ENCODE data around the gene GNAQ.
"Not testable (repeated sequence)": the region's sequence is repeated elsewhere in the genome, so short reads cannot be mapped to it uniquely, and the experiment has no call there.

Gene GNAQ

DNA sequence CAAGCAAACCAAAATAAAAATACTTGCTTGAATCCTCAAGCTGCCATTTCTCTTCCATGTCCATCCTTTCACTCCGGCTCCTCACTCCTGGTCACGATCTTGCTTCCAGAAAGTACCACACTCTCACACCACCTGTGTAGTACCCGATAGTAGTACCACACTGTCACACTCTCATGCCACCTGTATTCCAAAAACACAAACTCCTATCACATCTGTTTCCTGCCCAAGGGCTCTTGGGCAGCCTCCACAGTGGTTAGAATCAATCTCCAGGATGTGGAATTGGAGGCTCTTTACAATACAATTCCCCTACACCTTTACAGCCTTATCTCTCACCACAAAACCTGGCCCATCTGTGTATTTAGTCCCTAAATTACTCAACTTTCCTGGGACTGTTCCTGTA is 130.6 kb downstream of the GNAQ start:
- no peak for DNase-seq (ENCODE audit: low spot score)

DNA sequence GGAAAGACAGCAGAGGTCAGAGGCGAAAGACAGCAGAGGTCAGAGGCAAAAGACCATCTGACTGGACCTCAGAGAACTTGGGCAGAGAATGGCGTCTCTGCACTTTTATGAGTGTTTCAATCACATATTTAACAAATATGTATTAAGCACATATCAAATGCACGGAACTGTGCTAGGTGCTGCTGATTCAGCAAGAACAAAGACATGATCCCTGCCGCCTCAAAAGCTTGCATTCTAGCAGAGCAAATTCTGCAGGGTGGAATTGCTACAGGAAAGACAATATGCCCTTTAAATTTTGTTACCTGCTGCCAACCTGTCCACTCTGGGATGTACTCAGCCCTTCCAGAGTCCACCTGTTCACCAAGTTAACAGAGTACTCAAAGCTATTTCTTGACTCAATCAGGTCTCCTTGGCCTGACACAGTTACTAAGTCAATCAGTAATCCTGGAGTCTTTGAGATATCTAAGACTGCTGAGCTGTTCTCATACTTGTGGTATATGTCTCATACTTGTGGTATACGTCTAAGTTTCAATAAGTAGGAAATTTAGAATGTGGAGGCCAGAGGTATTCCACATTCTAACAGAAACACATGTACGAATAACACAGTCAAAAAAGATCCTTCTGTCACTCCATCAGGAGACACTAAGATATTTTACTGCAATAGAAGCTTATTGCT is 131.8 kb downstream of the GNAQ start:
- DNase-seq (ENCODE audit: low spot score) = no peak

DNA sequence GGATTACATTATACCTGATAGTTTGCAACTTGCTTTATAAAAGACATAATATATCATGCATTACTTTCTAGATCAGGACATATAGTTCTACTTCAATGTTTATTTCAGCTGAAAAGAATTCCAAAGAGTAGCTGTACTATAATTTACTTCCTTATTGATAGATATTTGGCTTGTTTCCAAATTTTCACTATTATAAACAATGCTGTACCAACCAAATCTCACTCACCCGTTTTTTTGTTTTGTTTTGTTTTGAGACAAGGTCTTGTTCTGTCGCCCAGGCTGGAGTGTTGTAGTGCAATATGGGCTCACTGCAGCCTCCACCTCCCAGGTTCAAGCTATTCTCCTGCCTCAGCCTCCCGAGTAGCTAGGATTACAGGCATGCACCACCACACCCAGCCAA is 132.7 kb downstream of the GNAQ start:
- DNase-seq (ENCODE audit: low spot score) = no peak

DNA sequence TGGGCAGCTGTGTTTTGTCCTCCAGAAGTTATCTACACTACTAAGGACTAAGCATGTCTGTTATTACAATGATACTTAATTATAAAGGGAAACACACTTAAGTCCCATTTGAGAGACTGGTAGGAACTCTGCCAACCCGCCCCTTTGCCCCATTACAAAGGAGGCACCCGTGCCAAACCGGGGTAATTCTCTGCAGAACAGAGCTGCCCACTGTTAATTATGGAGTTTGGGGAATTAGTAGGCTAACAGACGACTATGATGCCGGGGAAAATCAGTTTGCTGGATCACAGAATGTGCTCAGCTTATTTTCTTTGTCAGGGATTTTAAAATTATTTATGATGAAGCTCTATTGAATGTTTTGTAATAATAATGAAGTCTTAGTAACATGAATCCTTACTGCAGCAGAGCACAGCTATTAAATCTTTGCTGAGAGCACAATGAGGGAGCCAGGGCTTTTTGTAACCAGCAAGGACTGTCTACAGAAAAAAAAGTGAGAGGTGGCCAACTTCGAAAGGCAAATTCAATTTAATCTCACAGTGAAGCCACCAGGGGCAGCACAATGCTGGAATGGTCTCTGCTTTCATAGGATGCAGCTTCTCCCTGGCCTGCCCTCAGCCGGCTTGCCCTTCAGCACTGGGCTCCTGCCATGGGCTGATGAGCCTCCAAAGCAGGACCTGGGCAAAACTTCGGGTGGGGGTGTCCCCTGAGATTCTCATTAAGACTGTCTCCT is 134.5 kb downstream of the GNAQ start:
- DNase-seq (ENCODE audit: low spot score) = no peak

DNA sequence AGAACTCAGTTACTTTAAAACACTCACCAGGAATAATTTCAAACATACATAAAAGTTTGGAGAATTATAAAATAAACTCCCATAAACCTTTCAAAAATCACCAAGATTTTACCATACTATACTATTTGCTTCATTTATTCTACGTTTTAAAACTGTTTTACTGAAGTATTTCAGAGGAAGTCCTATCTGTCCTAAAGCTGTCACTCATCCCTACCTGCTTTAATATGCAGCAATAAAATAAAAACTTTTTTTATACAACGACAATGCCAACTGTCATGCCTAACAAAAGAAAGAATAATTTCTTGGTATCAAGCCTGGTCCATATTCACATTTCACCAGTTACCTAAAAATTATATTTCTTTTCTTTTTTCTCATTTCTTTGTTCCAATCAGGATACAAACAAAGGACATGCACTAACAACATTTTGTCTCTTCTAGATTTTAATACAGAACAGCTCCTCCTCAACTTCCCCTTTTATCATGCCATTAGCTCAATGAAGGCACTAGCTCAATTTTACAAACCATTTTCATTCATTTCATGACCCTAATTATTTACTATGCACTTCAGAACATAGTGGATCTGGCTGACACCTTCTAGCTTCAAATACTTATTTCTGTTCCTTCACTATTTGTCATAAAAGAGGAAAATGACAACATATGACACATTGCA is 135.2 kb downstream of the GNAQ start:
- DNase-seq (ENCODE audit: low spot score) = no peak

DNA sequence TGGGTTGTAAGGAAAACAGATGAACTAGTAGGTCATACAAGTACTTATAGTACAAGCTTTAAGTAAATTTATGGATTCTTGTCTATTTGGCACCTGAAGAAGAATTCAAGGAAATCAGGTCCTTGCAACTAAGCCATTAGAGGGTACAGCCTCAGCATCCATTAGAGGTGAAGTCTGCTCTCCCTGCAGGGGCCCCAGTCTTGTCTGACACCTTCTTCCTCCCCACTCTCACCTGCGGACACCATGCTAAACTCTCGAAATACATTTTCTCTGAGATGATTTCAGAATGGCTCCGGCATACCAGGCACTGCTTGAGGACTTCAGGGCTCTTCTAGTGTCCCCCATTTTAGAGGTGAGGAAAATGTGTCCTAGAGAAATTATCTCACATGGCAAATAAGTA is 137.9 kb downstream of the GNAQ start:
- DNase-seq (ENCODE audit: low spot score) = no peak

DNA sequence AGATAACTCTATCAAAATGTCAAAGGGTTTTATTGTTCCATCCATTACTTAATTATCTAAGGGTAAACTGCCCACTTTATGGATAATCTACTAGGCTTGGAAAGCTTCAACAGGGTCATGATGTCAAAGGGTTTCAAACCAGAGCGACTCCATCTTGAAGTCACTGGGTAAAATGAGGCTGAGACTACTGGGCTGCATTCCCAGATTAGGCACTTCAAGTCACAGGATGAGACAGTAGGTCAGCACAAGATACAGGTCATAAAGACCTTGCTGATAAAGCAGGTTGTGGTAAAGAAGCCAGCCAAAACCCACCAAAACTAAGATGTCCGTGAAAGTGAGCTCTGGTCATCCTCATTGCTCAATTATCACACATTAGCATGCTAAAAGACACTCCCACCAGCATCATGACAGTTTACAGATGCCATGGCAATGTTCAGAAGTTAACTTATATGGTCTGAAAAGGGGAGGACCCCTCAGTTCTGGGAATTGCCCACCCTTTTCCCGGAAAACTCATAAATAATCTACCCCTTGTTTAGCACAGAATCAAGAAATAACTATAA is 138.6 kb downstream of the GNAQ start:
- DNase-seq (ENCODE audit: low spot score) = no peak

DNA sequence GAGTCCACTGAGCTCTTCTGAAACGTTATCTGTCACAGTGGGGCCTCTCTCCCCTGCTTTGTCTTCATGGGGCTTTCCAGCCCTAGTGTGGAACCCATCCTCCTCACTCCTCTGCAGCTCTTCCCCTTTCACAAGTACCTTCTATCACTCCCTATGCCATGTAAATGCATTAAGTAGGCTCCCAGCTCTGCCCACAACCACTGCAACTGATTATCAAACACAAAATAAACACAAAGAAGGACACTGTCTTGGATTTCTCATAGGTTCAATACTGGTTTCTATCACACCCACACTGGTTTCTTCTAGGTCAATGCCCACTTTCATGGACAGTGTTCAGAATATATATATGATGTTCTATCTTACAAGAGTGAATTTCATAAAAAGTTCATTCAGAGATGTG is 139.4 kb downstream of the GNAQ start:
- DNase-seq (ENCODE audit: low spot score) = no peak

DNA sequence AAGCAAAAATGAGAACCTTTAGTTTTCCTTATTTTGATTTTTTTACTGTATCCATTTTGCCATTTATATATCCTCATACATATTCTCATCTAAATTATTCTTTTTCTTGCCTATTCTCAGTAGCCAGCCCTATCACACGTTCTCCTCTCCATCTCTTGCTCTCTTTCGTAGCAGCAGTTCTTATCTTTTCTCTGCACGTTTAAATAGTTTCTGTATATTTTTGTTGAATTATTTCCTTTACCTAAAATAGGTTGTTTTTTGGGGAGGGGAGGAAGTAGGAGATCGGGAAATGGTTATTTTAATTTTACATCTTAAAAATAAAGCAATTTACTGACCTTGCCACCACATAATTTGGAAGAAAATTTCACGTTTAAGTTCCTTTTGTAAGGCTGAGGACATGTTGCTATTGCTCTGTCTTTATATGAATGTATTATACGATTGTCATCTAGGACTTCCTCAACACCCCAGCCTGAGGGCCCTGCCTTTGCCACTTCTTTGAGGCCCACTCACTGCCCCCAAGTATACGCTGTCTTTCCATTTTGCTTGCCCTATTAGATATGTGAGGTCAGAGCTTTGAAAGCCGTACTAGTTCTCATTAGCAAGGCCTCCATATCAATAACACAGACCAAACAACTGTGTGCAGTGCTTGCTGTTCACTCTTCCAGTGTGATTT is 140.3 kb downstream of the GNAQ start:
- DNase-seq (ENCODE audit: low spot score) = no peak

DNA sequence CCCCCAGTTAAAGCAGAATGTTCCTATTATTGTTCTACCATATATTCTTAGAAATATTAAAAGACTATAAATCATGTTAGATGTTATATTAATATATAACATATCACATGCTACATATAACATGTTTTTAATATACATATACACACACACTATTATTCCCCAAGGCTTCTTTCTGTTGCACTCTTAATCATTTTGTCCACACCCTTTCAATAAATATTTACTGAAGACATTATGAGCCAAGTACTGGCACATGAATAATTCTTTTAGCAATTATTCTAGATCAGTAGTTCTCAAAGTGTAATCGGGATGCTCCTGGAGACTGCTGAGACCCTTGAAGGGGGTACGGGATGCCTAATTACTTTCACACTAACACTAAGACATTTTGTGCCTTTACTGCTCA is 143.9 kb downstream of the GNAQ start:
- DNase-seq (ENCODE audit: low spot score) = no peak

DNA sequence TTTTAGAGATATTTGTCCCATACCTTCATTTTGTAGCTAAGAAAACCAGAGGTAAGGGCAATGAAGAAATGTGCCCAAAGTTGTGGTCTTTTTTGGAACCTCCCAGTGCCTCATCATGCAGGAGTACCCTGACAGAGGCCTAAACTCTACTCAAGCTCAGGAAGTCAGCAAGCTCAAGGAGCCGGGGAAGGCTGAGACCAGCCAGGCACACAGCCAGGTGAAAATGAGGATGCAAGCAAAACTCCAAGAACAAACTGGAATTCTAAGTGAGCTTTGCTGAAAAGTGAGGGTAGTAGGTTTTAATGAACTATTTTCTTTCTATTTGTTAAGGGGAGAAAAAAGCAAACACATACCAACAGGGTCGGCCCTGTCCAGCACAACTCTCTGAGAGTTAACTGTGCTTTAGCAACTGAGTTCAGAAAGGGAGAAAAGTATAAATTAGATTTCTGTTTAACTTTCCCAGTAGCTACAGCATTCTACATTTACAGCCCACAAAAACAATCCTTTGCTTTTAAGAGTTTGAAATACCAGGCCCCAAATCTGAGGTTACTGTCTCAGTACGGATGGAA is 146.4 kb downstream of the GNAQ start:
- no peak for DNase-seq (ENCODE audit: low spot score)

DNA sequence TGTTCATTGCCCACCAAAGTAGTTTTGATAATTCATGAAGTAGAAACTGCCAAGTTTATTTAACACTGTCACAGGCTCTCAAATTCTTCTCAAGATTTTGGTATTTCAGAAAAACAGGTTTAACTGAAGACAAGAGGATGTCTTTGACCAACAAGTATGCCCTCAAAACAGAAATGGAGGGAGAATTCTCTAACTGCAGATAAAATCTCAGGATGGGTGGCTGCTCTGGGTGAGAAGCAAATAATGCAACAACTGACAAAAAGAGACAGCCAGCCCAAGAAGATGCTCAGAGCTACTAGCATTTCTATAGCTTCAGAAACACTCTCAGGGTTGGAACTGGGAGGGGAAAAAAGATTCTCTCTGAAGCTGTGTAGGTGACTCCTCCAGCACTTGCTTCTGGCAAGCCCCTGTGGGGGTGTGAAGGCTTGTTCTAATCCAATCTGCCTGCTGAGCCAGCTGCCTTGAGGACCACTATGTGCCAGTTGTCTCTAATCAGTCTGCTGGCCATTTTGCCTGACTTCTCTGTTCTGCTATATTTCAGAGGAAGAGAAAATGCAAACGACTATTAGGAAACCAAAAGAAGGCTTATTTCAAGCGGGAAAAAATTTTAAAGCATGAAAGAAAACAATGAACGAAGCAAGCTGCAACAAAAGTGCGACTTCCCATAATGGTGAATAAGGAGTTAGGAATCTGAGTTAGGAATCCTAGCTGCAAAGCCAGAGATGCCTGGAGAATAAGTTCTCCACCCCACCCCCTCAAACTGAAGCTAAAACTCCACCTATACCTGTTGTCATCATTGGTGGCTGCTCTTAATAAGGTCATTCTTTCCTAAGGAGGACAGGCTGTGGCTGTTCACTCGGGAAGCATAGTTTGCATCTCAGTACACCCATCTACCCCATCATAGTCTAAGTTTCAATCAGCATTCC is 147.5 kb downstream of the GNAQ start:
- no peak for DNase-seq (ENCODE audit: low spot score)

DNA sequence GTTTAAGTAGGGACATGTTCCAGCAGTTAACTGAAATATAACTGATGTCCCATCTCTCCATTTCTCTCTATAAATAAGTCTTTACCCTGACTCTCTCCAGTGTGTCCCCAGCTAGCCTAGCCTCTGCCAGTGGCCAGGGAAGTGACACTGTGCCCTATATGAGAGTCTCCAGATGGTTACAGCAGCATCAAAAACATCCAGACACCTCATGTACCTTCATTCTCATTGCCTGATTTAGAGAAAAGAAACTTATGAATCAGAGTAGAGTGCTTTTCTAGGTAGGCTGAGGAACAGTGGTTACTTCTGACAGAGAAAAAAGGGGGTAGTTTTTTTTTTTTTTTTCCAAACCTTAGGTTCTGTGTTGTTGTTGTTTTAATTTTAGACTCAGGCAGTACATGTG is 148.5 kb downstream of the GNAQ start:
- no peak for DNase-seq (ENCODE audit: low spot score)

DNA sequence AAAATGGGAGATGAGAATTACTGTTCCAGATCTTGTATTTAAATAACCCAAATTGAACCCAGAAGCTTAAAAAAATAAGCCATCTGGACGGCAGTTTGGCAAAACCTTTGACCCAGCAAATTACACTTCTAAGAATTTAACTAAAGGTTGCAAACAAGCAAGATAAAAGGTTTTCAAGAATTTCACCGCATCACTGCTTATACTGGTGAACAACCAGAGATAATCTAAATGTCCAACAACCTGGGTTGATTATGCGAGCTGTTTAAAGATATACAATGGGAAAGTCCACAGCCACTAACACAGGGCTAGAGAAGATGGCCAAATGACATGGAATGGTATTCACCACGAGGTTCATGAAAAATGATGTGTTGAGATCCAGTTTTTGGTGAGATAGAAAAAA is 149.3 kb downstream of the GNAQ start:
- no peak for DNase-seq (ENCODE audit: low spot score)

DNA sequence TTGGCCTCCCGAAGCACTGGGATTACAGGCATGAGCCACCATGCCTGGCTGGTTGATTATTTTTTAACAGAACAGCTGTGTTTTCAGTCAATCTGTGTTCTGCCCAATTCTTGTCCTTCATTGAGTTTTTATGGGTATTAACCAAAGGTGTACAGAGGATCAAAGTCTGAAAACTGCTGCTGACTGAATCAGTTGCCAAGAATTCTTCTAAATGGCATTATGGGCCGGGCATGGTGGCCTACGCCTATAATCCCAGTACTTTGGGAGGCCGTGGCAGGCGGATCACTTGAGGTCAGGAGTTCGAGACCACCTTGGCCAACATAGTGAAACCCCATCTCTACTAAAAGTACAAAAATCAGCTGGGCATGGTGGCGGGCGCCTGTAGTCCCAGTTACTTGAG is 150.0 kb downstream of the GNAQ start:
- DNase-seq (ENCODE audit: low spot score) = not testable (repeated sequence)

DNA sequence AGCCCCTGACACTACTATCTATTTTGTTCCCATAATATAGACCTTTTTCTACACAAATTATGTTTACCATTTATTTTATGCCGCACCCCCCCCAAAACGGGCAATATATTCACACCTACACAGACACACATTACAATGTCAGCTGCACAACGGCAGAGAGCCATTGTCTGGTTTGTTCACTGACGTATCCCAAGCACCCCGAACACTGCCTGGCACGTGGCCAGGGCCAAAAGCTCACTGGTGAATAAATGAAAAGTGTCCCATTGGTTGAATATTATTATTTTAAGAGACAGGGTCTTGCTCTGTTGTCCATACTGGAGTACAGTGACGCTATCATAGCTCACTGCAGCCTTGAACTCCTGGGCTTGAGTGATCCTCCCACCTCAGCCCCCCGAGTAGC is 150.5 kb downstream of the GNAQ start:
- DNase-seq (ENCODE audit: low spot score) = no peak

DNA sequence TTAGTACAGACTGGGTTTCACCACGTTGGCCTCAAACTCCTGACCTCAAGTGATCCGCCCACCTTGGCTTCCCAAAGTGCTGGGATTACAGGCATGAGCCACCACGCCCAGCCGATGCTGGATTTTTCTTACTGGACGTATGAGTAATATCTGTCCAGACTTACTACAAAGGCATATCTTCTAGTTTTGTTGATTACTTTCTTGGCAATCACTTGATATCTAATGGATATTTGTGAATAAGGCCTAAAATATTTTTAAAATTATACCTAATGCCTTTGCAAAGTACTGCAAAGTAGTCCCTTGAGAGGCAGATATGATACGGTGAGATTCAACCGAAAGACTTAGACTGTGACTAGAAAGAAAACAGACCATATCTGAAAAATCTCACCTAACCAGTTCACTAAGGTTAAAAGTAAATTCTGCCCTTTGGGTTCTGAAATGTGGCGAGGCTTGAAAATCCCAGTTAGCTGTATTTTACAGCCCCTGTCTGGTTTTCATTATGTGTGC is 152.1 kb downstream of the GNAQ start:
- DNase-seq (ENCODE audit: low spot score) = no peak

DNA sequence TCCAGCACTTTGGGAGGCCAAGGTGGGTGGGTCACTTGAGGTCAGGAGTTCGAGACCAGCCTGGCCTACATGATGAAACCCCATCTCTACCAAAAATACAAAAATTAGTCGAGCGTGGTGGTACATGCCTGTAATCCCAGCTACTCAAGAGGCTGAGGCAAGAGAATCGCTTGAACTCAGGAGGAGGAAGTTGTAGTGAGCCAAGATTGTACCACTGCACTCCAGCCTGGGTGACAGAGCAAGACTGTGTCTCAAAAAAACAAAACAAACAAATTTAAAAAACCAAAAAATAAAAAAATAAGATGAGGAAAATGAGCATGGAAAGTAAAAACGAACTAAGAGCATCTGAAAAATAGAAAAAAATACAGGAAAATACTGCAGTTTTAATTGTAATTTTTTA is 152.8 kb downstream of the GNAQ start:
- not testable (repeated sequence) for DNase-seq (ENCODE audit: low spot score)

DNA sequence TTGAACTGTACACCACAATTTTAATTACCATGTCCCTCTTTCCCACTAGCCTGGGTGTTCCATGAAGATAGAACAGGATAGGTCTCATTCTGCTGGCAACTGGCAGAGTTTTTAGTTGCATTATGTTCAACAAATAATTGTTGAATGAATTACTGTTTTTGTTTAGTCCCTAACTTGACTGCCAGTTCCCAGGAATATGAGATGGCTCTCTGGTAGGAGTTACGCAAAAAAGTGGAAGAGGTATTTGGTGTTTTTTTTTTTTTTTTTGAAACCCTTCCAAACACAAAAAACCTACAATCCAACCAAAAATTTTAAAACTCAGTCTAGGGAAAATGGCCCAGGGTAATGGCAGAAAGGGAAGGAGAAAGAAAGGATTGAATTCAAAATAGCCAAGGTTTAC is 153.6 kb downstream of the GNAQ start:
- no peak for DNase-seq (ENCODE audit: low spot score)

DNA sequence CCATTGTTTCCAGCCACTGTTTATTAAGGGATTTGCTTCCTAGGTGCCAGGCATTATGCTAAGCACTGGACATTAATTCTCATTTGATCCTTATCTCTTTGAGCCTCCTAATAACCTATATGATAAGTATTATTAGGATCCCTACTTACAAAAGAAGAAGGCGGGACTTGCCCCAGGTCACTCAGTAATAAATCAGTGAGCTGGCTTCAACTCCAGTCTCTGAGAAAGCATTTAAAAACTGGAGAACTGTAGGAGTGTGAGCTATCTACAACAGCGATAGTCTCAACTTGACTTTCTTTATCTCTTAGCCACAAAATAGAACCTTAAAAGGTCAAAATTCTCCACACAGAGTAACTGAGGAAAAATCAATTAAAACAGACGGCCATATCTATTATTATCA is 155.0 kb downstream of the GNAQ start:
- DNase-seq (ENCODE audit: low spot score) = no peak

DNA sequence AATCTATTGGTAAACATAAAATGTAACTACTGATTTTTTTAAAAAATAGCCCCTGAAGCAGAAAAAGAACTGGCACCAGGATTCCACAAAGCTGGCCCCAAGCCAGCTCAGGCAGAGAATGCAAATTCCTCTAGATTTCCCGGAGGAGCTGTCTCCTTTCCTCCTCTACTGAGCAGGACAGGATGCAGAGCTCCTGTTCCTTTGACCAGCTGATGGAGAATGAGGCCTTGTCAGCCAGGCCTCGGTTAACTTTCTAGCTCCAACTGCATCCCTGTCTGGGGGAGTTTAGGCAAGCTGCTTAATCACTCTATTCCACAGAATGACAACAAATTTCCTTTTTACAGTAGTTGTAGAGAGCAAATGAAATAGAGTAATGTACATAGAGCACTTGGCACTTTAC is 155.5 kb downstream of the GNAQ start:
- DNase-seq (ENCODE audit: low spot score) = no peak
